Neutrophil (primary cell): Measurements from ENCODE around the gene CADM4.

ENCODE experiments used
- H3K27ac ChIP-seq: fragments of 200-600 bp; sonication (generic); 2 replicates; pipeline ENCODE4 v1.5.1; 2016; ENCODE audit warnings: mild to moderate bottlenecking, moderate library complexity
- H3K27me3 ChIP-seq: fragments of 200-600 bp; sonication (generic); 2 replicates; pipeline ENCODE4 v1.6.0; 2016; ENCODE audit warnings: mild to moderate bottlenecking
- H3K36me3 ChIP-seq: fragments of 200-600 bp; sonication (generic); 2 replicates; pipeline ENCODE4 v1.5.1; 2017
- H3K4me1 ChIP-seq, 2 experiments: fragments of 200-600 bp in 1 of 2; sonication (generic) in 1 of 2; 1 replicate in 1 of 2; 2 replicates in 1 of 2; pipeline versions ENCODE4 v1.5.1 to v1.6.1; 2013 to 2016; ENCODE audit warnings: low read depth in 1 of 2, low read length in 1 of 2, mild to moderate bottlenecking in 1 of 2, moderate library complexity in 1 of 2; ENCODE audit not compliant: control insufficient read depth in 1 of 2, insufficient read depth in 1 of 2
- H3K4me3 ChIP-seq, 2 experiments: fragments of 200-600 bp in 1 of 2; sonication (generic) in 1 of 2; 1 replicate in 1 of 2; 2 replicates in 1 of 2; pipeline ENCODE4 v1.5.1; 2013 to 2016; ENCODE audit warnings: low read depth in 1 of 2, low read length in 1 of 2, mild to moderate bottlenecking in 1 of 2, moderate library complexity in 1 of 2
- H3K9me3 ChIP-seq: fragments of 200-600 bp; sonication (generic); 2 replicates; pipeline ENCODE4 v1.5.1; 2016
- CTCF ChIP-seq: fragments of 200-600 bp; sonication (generic); IDR thresholded peaks from 2 replicates; pipeline ENCODE4 v1.5.1; 2016; ENCODE audit warnings: antibody characterized with exemption

Gene CADM4

GRCh38 chr19:43643326-43643725 lies 3.7 kb upstream of the CADM4 start:
- no peak overlapping the region for H3K4me3 ChIP-seq
- H3K36me3 ChIP-seq, result peaks cover 29% of the 10 kb centered on the region
- H3K27me3 ChIP-seq, result peaks cover 36% of the 10 kb centered on the region
- no peaks in the 10 kb centered on the region for H3K9me3 ChIP-seq
- H3K4me1 ChIP-seq, result peaks cover 3 to 11% of the 10 kb centered on the region in 2 experiments
- H3K27ac ChIP-seq, result no peak overlapping the region
- TF ChIP-seq CTCF, result no peak

GRCh38 chr19:43642531-43642930 lies 2.9 kb upstream of the CADM4 start:
- H3K27ac ChIP-seq, result no peak overlapping the region
- peaks cover 21% of the 10 kb centered on the region for H3K36me3 ChIP-seq
- TF ChIP-seq CTCF, result no peak
- peaks cover 44% of the 10 kb centered on the region for H3K27me3 ChIP-seq
- H3K4me3 ChIP-seq, result no peak overlapping the region
- H3K9me3 ChIP-seq, result no peaks in the 10 kb centered on the region
- peaks cover 3 to 11% of the 10 kb centered on the region in 2 experiments for H3K4me1 ChIP-seq

- Histone ChIP-seq H3K27me3 (peaks cover 56% of the 10 kb centered on the region), H3K9me3 (no peaks in the 10 kb centered on the region), H3K27ac (no peak overlapping the region), H3K4me1 (peaks cover 3 to 11% of the 10 kb centered on the region in 2 experiments), H3K36me3 (peaks cover 9% of the 10 kb centered on the region), H3K4me3 (no peak overlapping the region)
- TF ChIP-seq CTCF, result no peak
These were observed 1.7 kb upstream of the CADM4 start for GRCh38 chr19:43641333-43641732.

GRCh38 chr19:43640424-43640757 lies 741 bp upstream of the CADM4 start:
- Histone ChIP-seq H3K4me3 (no peak overlapping the region), H3K27me3 (peaks cover 66% of the 10 kb centered on the region), H3K36me3 (no peaks in the 10 kb centered on the region), H3K9me3 (no peaks in the 10 kb centered on the region), H3K4me1 (peaks cover 3 to 11% of the 10 kb centered on the region in 2 experiments), H3K27ac (no peak overlapping the region)
- no peak for TF ChIP-seq CTCF

- Histone ChIP-seq H3K4me1 (peaks cover 3 to 11% of the 10 kb centered on the region in 2 experiments), H3K27ac (no peak overlapping the region), H3K9me3 (no peaks in the 10 kb centered on the region), H3K36me3 (no peaks in the 10 kb centered on the region), H3K4me3 (no peak overlapping the region), H3K27me3 (peaks cover 79% of the 10 kb centered on the region)
- no peak for TF ChIP-seq CTCF
These were observed 593 bp downstream of the CADM4 start for GRCh38 chr19:43638995-43639518.
